GM21528 (cell line): ENCODE data around the gene TTC38.

ENCODE experiments used
- ATAC-seq: cut with Tn5 transposase; IDR thresholded peaks from one replicate; pipeline ENCODE4 v1.9.1; 2021; ENCODE audit warnings: mild to moderate bottlenecking, moderate library complexity; ENCODE audit not compliant: unreplicated experiment, low FRiP score

TTC38 gene

GRCh38 chr22:46323162-46323561 lies 55.4 kb downstream of the TTC38 start:
- no peak for ATAC-seq

- no peak for ATAC-seq
These were observed 58.4 kb downstream of the TTC38 start for GRCh38 chr22:46326066-46326680.

GRCh38 chr22:46327691-46328465 lies 60.1 kb downstream of the TTC38 start:
- ATAC-seq, result no peak

- no peak for ATAC-seq
These were observed 61.0 kb downstream of the TTC38 start for GRCh38 chr22:46328797-46329196.

- ATAC-seq, result no peak
These were observed 61.8 kb downstream of the TTC38 start for GRCh38 chr22:46329616-46330015.

- no peak for ATAC-seq
These were observed 62.6 kb downstream of the TTC38 start for GRCh38 chr22:46330426-46330825.

- no peak for ATAC-seq
These were observed 63.7 kb downstream of the TTC38 start for GRCh38 chr22:46331496-46331895.

- peak; percentile 72 for ATAC-seq
These were observed 67.7 kb downstream of the TTC38 start, which contains the start of gene TRMU for GRCh38 chr22:46335201-46336118. TRMU (plus strand) TSS chr22:46335714; CDS start chr22:46335765, 51 bp downstream.

GRCh38 chr22:46336119-46337078 lies 68.6 kb downstream of the TTC38 start:
- ATAC-seq, result no peak

GRCh38 chr22:46337870-46338269 lies 70.1 kb downstream of the TTC38 start:
- ATAC-seq, result no peak

GRCh38 chr22:46338636-46339035 lies 70.8 kb downstream of the TTC38 start:
- no peak for ATAC-seq

- ATAC-seq, result no peak
These were observed 72.1 kb downstream of the TTC38 start for GRCh38 chr22:46339956-46340355.

- ATAC-seq, result no peak
These were observed 72.9 kb downstream of the TTC38 start for GRCh38 chr22:46340676-46341075.
